HFF-Myc (cell line): ENCODE measurements around the gene ACTN1.

Source experiments
- DNase-seq: peaks from one replicate; pipeline ENCODE4 v3.0.0-alpha.2; 2011; ENCODE audit warnings: low read depth; ENCODE audit errors: extremely low read depth
- H3K4me3 ChIP-seq: replicated peaks from 2 replicates; pipeline ENCODE4 v1.5.1; 2011; ENCODE audit warnings: low read depth, mild to moderate bottlenecking, control low read depth, low read length
- CTCF ChIP-seq: IDR thresholded peaks from 2 replicates; pipeline ENCODE4 v1.5.1; 2012; ENCODE audit warnings: mild to moderate bottlenecking, low read depth, low read length, control low read depth; ENCODE audit errors: missing control alignments

Gene ACTN1

GRCh38 chr14:68937471-68938270, 41.4 kb downstream of the ACTN1 start:
- no peak for DNase-seq
- no peak for TF ChIP-seq CTCF
- no peak overlapping the region for H3K4me3 ChIP-seq

- no peak overlapping the region for H3K4me3 ChIP-seq
- TF ChIP-seq CTCF, result no peak
- no peak for DNase-seq
Measured at GRCh38 chr14:68936980-68937379, 42.1 kb downstream of the ACTN1 start.

GRCh38 chr14:68936476-68936875, 42.6 kb downstream of the ACTN1 start:
- TF ChIP-seq CTCF, result no peak
- no peak for DNase-seq
- H3K4me3 ChIP-seq, result no peak overlapping the region

GRCh38 chr14:68935761-68936214, 43.3 kb downstream of the ACTN1 start:
- no peak overlapping the region for H3K4me3 ChIP-seq
- TF ChIP-seq CTCF, result no peak
- no peak for DNase-seq

GRCh38 chr14:68934066-68934465, 45.0 kb downstream of the ACTN1 start:
- TF ChIP-seq CTCF, result no peak
- no peak for DNase-seq
- no peak overlapping the region for H3K4me3 ChIP-seq

- no peak for DNase-seq
- no peak overlapping the region for H3K4me3 ChIP-seq
- TF ChIP-seq CTCF, result no peak
Measured at GRCh38 chr14:68932686-68933085, 46.4 kb downstream of the ACTN1 start.

GRCh38 chr14:68932231-68932630, 46.9 kb downstream of the ACTN1 start:
- H3K4me3 ChIP-seq, result no peak overlapping the region
- TF ChIP-seq CTCF, result no peak
- no peak for DNase-seq
